ENCODE data around the gene SPON1.

- no peak for TF ChIP-seq CTCF (IDR thresholded peaks at IDR 0.05)
- TF ChIP-seq ZFX (IDR thresholded peaks at IDR 0.05; ENCODE audit: borderline replicate concordance), result no peak
Measured at GRCh38 chr11:14254533-14255237, 292.2 kb downstream of the SPON1 start.
